ENCODE data around the gene CNPY4. TPM values are rescaled to one million over a fixed set of nuclear protein-coding genes. Genes with fewer than 3 reads are reported as not detected.

The CNPY4 gene
- total RNA-seq, 2 experiments from 2014 or later: 22.5 to 25.6 TPM

DNA sequence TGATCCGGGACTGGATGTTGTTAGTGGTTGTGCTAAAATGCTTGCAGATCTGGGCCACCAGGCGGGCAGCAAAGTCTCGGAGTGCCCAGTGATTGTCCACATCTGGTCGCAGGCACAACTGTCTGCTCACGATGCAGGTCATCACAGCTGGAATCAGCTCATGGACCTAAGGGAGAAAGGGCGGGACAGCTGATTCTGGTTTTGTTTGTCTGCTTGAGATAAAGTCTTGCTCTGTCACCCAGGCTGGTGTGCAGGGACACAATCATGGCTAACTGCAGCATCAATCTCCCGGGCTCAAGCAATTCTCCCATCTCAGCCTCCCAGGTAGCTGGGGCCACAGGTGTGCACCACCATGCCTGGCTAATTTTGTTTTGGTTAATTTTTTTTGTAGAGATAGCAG lies 8.3 kb upstream of the CNPY4 start:
- Mint-ChIP-seq H3K27me3 (no peaks in the 10 kb centered on the region), H3K4me3 (no peak overlapping the region), H3K36me3 (ENCODE audit: low read depth) (peaks cover 70% of the 10 kb centered on the region), H3K4me1 (ENCODE audit: low read depth) (no peaks in the 10 kb centered on the region), H3K27ac (no peak overlapping the region), H3K9me3 (no peaks in the 10 kb centered on the region)
- ChIA-PET CTCF (interaction anchor here (0.9 kb wide), 1 partner anchor 9 kb away, joined by 3 read pairs; no protein-coding TSS in a partner anchor), POLR2A (interaction anchor here (1.7 kb wide), 1 partner anchor 9 kb away, joined by 3 read pairs; the partner anchor contains the start of gene AP4M1)
- no peak for DNase-seq
- no peak for ATAC-seq (ENCODE audit: poor library complexity)
- intact Hi-C loops (cut with DNase I, micrococcal nuclease): no loop called here
- no peak overlapping the region for H3K27ac ChIP-seq (ENCODE audit: low read depth in 1 of 2, low read length in 2 of 2)
- H3K4me1 ChIP-seq (ENCODE audit: insufficient read depth, low read length): no peaks in the 10 kb centered on the region
- H3K27me3 ChIP-seq (ENCODE audit: control insufficient read depth in 1 of 2, insufficient read depth in 2 of 2, low read length in 2 of 2): no peaks in the 10 kb centered on the region
- H3K4me3 ChIP-seq (ENCODE audit: low read length): no peak overlapping the region
- no peaks in the 10 kb centered on the region for H3K9me3 ChIP-seq (ENCODE audit: control insufficient read depth in 1 of 2, insufficient read depth in 1 of 2, low read length in 2 of 2)
- peaks cover 66% of the 10 kb centered on the region for H3K36me3 ChIP-seq (ENCODE audit: insufficient read depth, low read length)
- TF ChIP-seq, protein P1, sequence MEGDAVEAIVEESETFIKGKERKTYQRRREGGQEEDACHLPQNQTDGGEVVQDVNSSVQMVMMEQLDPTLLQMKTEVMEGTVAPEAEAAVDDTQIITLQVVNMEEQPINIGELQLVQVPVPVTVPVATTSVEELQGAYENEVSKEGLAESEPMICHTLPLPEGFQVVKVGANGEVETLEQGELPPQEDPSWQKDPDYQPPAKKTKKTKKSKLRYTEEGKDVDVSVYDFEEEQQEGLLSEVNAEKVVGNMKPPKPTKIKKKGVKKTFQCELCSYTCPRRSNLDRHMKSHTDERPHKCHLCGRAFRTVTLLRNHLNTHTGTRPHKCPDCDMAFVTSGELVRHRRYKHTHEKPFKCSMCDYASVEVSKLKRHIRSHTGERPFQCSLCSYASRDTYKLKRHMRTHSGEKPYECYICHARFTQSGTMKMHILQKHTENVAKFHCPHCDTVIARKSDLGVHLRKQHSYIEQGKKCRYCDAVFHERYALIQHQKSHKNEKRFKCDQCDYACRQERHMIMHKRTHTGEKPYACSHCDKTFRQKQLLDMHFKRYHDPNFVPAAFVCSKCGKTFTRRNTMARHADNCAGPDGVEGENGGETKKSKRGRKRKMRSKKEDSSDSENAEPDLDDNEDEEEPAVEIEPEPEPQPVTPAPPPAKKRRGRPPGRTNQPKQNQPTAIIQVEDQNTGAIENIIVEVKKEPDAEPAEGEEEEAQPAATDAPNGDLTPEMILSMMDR (IDR thresholded peaks at IDR 0.05): no peak

DNA sequence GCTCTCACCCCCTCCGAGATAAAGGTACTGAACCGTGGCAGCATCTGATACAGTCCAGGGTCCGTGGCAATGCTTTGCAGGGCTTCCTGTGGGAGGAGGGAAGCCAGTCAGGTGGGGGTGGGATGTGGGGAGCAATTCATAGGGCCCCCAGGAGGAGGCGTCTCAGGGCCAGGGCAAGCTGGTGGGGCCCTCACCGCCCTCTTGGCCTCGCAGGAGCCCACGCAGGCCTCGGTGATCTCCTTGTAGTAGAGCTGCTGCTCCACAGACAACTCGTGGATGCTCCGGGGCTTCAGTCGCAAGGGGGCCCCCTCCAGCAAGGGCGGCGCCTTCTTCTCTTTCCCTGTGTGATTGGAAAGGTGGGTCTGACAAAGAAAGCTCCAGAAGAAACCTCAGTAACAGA lies 7.5 kb upstream of the CNPY4 start:
- POLR2A ChIA-PET: no interaction called here
- H3K27ac Mint-ChIP-seq: no peak overlapping the region
- intact Hi-C loops (cut with DNase I, micrococcal nuclease): no loop called here
- CTCF ChIA-PET: interaction anchor here (0.9 kb wide), 1 partner anchor 8 kb away, joined by 3 read pairs; no protein-coding TSS in a partner anchor
- DNase-seq (no peak), ATAC-seq (ENCODE audit: poor library complexity) (no peak)
- TF ChIP-seq, protein P1 (IDR thresholded peaks at IDR 0.05): no peak
- Histone ChIP-seq H3K4me3 (ENCODE audit: low read length) (no peak overlapping the region), H3K9me3 (ENCODE audit: control insufficient read depth in 1 of 2, insufficient read depth in 1 of 2, low read length in 2 of 2) (no peaks in the 10 kb centered on the region), H3K27me3 (ENCODE audit: control insufficient read depth in 1 of 2, insufficient read depth in 2 of 2, low read length in 2 of 2) (no peaks in the 10 kb centered on the region), H3K4me1 (ENCODE audit: insufficient read depth, low read length) (no peaks in the 10 kb centered on the region), H3K27ac (ENCODE audit: low read depth in 1 of 2, low read length in 2 of 2) (no peak overlapping the region), H3K36me3 (ENCODE audit: insufficient read depth, low read length) (peaks cover 63% of the 10 kb centered on the region)
- H3K36me3 Mint-ChIP-seq (ENCODE audit: low read depth): peaks cover 72% of the 10 kb centered on the region
- no peak overlapping the region for H3K4me3 Mint-ChIP-seq
- H3K27me3 Mint-ChIP-seq: no peaks in the 10 kb centered on the region
- H3K4me1 Mint-ChIP-seq (ENCODE audit: low read depth): no peaks in the 10 kb centered on the region
- no peaks in the 10 kb centered on the region for H3K9me3 Mint-ChIP-seq

DNA sequence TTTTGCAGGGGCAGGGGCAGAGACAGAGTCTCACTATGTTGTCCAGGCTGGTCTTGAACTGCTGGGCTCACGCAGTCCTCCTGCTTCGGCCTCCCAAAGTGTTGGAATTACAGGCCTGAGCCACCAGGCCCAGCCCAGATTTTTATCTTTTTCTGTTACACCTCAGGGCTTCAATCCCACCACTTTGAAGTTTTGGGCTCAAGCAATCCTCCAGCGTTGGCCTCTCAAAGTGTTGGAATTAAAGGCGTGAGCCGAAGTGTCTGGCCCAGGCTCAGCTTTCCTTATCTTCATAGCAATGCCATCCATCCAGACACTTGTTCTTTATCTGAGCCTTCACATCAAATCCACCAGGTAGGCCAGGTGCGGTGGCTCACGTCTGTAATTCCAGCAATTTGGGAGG lies 4.4 kb upstream of the CNPY4 start:
- no peaks in the 10 kb centered on the region for H3K9me3 ChIP-seq (ENCODE audit: control insufficient read depth in 1 of 2, insufficient read depth in 1 of 2, low read length in 2 of 2)
- no peak overlapping the region for H3K27ac Mint-ChIP-seq
- CTCF ChIA-PET: no interaction called here
- no peak overlapping the region for H3K4me3 Mint-ChIP-seq
- H3K4me1 ChIP-seq (ENCODE audit: insufficient read depth, low read length): peaks cover 20% of the 10 kb centered on the region
- H3K36me3 ChIP-seq (ENCODE audit: insufficient read depth, low read length): peaks cover 38% of the 10 kb centered on the region
- H3K36me3 Mint-ChIP-seq (ENCODE audit: low read depth): peaks cover 57% of the 10 kb centered on the region
- no peak overlapping the region for H3K4me3 ChIP-seq (ENCODE audit: low read length)
- H3K4me1 Mint-ChIP-seq (ENCODE audit: low read depth): peaks cover 15% of the 10 kb centered on the region
- DNase-seq: no peak
- POLR2A ChIA-PET: no interaction called here
- H3K27me3 ChIP-seq (ENCODE audit: control insufficient read depth in 1 of 2, insufficient read depth in 2 of 2, low read length in 2 of 2): no peaks in the 10 kb centered on the region
- no peaks in the 10 kb centered on the region for H3K9me3 Mint-ChIP-seq
- TF ChIP-seq, protein P1 (IDR thresholded peaks at IDR 0.05): no peak
- no peak for ATAC-seq (ENCODE audit: poor library complexity)
- H3K27me3 Mint-ChIP-seq: no peaks in the 10 kb centered on the region
- intact Hi-C loops (cut with DNase I, micrococcal nuclease): no loop called here
- H3K27ac ChIP-seq (ENCODE audit: low read depth in 1 of 2, low read length in 2 of 2): no peak overlapping the region

Measured in CD4-positive, alpha-beta T cell (primary cell).